ENCODE results near the gene FAF1.

FAF1 gene

DNA sequence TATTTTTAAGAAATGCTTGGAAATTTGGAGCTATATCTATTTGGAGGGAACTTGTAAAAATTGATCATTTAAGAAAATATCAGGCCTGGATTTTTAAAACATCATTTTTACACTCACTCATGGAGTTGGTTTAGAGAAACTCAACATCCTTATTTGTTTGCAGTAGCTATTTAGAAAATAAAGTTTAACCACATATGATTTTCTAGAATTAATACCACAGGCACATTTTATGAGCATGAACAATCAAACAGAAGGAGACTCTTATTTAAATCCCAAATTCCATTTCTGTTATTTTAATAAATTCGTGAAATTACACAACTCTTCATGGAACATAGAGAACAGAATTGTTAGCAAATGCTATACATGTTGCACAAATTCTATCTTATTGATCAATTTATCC lies 13.2 kb upstream of the FAF1 start:
- no peak overlapping the region for H3K4me2 ChIP-seq (ENCODE audit: low read length)

DNA sequence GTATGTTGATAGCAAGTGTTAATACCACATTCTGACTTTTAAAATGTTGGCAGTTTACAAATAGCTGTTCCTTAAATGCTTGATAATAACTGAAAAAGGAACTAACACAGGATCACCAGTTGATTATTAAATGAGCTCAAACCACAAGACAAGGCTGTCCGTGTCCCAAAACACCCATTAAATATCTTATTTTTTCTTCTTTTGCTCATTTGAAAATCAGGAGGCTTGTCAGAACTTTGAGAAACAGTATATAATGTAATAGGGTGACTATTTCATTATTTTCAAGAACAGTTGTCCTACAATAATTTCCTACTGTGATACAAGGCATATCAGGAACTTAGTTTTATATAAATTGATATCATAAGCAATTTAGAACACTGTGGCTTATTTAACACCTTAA lies 12.7 kb upstream of the FAF1 start:
- H3K4me3 ChIP-seq (ENCODE audit: low read depth, low read length) = no peak overlapping the region
- no peaks in the 10 kb centered on the region for H3K79me2 ChIP-seq
- H3K9ac ChIP-seq = no peak overlapping the region
- H3K27ac ChIP-seq = no peak overlapping the region
- no peak overlapping the region for H3K4me2 ChIP-seq (ENCODE audit: low read length)
- TF ChIP-seq, protein P1, sequence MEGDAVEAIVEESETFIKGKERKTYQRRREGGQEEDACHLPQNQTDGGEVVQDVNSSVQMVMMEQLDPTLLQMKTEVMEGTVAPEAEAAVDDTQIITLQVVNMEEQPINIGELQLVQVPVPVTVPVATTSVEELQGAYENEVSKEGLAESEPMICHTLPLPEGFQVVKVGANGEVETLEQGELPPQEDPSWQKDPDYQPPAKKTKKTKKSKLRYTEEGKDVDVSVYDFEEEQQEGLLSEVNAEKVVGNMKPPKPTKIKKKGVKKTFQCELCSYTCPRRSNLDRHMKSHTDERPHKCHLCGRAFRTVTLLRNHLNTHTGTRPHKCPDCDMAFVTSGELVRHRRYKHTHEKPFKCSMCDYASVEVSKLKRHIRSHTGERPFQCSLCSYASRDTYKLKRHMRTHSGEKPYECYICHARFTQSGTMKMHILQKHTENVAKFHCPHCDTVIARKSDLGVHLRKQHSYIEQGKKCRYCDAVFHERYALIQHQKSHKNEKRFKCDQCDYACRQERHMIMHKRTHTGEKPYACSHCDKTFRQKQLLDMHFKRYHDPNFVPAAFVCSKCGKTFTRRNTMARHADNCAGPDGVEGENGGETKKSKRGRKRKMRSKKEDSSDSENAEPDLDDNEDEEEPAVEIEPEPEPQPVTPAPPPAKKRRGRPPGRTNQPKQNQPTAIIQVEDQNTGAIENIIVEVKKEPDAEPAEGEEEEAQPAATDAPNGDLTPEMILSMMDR (IDR thresholded peaks at IDR 0.05) = no peak
- H3K27me3 ChIP-seq (ENCODE audit: control insufficient read depth, insufficient read depth, low read length) = no peaks in the 10 kb centered on the region
- H3K9me3 ChIP-seq (ENCODE audit: control insufficient read depth, low read length) = no peaks in the 10 kb centered on the region
- no peaks in the 10 kb centered on the region for H3K4me1 ChIP-seq
- H2AFZ ChIP-seq = no peak overlapping the region
- no peaks in the 10 kb centered on the region for H3K36me3 ChIP-seq (ENCODE audit: control insufficient read depth, insufficient read depth, low read length)

More for the DNA sequence above, 13.2 kb upstream of the FAF1 start:
- no peaks in the 10 kb centered on the region for H3K36me3 ChIP-seq (ENCODE audit: control insufficient read depth, insufficient read depth, low read length)
- H3K9me3 ChIP-seq (ENCODE audit: control insufficient read depth, low read length) = no peaks in the 10 kb centered on the region
- H3K27ac ChIP-seq = no peak overlapping the region
- H3K4me1 ChIP-seq = no peaks in the 10 kb centered on the region
- no peaks in the 10 kb centered on the region for H3K79me2 ChIP-seq
- H3K9ac ChIP-seq = no peak overlapping the region
- H3K4me3 ChIP-seq (ENCODE audit: low read depth, low read length) = no peak overlapping the region
- TF ChIP-seq, protein P1 (IDR thresholded peaks at IDR 0.05) = no peak
- H3K27me3 ChIP-seq (ENCODE audit: control insufficient read depth, insufficient read depth, low read length) = no peaks in the 10 kb centered on the region
- no peak overlapping the region for H2AFZ ChIP-seq

DNA sequence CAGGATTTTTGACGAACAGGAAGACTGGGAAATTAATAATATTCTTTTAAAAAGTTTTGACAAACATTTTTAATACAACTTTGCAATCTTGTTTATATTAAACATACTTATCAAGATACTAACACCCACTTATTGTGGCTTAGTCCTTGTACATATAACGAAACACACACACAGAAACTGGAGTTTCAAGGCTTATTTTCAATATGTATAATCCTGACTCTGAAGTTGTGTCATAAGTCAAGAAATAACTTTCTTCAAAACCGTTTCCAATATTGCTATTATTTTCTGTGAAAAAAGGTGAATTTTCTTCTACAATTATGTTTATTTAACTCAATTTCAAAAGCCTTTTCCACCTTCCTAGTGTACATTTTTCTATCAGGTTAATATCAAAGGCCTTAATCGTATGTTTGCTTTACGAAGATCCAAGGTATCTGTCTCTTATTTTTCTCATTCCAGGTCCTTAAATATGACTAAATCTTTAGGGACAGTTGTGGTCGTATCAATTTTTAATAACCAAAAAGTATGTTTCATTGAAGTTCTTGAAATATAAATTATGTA lies 11.8 kb upstream of the FAF1 start:
- no peak overlapping the region for H3K4me2 ChIP-seq (ENCODE audit: low read length)
- no peak overlapping the region for H3K27ac ChIP-seq
- TF ChIP-seq, protein P1 (IDR thresholded peaks at IDR 0.05) = no peak
- no peaks in the 10 kb centered on the region for H3K79me2 ChIP-seq
- no peak overlapping the region for H3K4me3 ChIP-seq (ENCODE audit: low read depth, low read length)
- no peaks in the 10 kb centered on the region for H3K4me1 ChIP-seq
- H3K9me3 ChIP-seq (ENCODE audit: control insufficient read depth, low read length) = no peaks in the 10 kb centered on the region
- no peaks in the 10 kb centered on the region for H3K36me3 ChIP-seq (ENCODE audit: control insufficient read depth, insufficient read depth, low read length)
- no peak overlapping the region for H2AFZ ChIP-seq
- H3K27me3 ChIP-seq (ENCODE audit: control insufficient read depth, insufficient read depth, low read length) = no peaks in the 10 kb centered on the region
- no peak overlapping the region for H3K9ac ChIP-seq

DNA sequence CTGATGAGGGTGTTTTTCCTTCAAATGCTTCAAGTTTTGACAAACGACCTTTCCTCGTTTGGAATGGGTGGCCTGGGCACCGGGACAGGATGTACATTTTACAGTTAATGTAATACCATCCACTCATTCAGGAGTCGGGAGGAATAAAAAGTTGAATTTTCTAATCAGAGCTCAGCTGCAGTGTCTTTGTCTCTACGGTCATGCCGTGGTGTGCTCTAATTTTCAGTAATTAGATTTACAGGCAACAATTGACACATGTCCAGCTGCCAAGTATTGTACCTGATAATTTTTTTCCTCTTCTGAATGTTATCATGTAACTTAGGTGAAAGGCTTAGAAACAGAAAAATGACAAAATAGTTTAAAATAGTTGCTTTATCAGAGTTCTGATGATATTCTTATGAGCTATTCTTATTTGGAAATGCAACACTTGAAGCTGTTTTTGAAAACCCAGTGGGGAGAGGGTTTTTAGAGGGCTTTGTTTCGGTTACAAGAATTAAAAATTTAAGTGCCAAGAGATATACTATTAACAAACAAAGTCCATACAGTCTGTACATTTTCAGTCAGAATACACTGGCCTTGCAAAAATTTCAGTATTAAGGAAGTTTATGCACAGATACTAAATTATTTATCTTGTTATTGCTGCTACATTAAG lies 11.0 kb upstream of the FAF1 start:
- Histone ChIP-seq H3K9me3 (ENCODE audit: control insufficient read depth, low read length) (no peaks in the 10 kb centered on the region), H3K27ac (peak overlapping the region; percentile 93), H2AFZ (peak overlapping the region; percentile 83), H3K4me1 (no peaks in the 10 kb centered on the region), H3K36me3 (ENCODE audit: control insufficient read depth, insufficient read depth, low read length) (no peaks in the 10 kb centered on the region), H3K9ac (no peak overlapping the region), H3K27me3 (ENCODE audit: control insufficient read depth, insufficient read depth, low read length) (no peaks in the 10 kb centered on the region), H3K79me2 (no peaks in the 10 kb centered on the region), H3K4me2 (ENCODE audit: low read length) (peak overlapping the region; percentile 14), H3K4me3 (ENCODE audit: low read depth, low read length) (peak overlapping the region; percentile 17)
- TF ChIP-seq, protein P1 (IDR thresholded peaks at IDR 0.05) = no peak

DNA sequence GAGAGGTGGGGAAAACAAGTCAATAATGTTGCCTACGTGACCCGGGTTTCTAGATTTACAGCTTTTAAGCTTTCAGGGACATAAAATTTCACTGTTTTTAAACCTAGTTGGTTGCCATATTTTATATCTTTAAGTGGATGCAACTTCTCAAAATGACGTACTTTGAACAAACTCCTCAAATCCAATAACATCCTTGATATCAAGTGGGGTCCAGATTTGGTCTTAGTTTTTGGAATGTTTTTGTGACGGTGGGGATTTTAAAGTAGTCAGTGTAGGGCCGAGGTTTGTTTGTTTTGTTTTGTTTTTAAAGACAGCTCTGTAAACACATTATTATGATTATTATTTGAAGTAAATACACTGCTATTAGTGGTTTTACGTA lies 10.4 kb upstream of the FAF1 start:
- no peaks in the 10 kb centered on the region for H3K27me3 ChIP-seq (ENCODE audit: control insufficient read depth, insufficient read depth, low read length)
- H3K9me3 ChIP-seq (ENCODE audit: control insufficient read depth, low read length) = no peaks in the 10 kb centered on the region
- peak overlapping the region; percentile 84 for H3K4me3 ChIP-seq (ENCODE audit: low read depth, low read length)
- H3K36me3 ChIP-seq (ENCODE audit: control insufficient read depth, insufficient read depth, low read length) = no peaks in the 10 kb centered on the region
- H3K9ac ChIP-seq = no peak overlapping the region
- peak overlapping the region; percentile 83 for H2AFZ ChIP-seq
- TF ChIP-seq, protein P1 (IDR thresholded peaks at IDR 0.05) = no peak
- no peaks in the 10 kb centered on the region for H3K79me2 ChIP-seq
- H3K4me1 ChIP-seq = no peaks in the 10 kb centered on the region
- peak overlapping the region; percentile 93 for H3K27ac ChIP-seq
- peak overlapping the region; percentile 98 for H3K4me2 ChIP-seq (ENCODE audit: low read length)

Measured in parathyroid adenoma (tissue), 2 donors.